ENCODE data around the gene DIDO1. TPM values are rescaled to one million over a fixed set of nuclear protein-coding genes. Genes with fewer than 3 reads are reported as not detected.

Gene DIDO1
- total and polyA plus RNA-seq, 2 of the 13 experiments (the other 11 are each of a cell fraction or from before 2014, with no cell fraction given), result 75.0 to 75.1 TPM

- TF ChIP-seq POGK (CRISPR knock-in tag; conservative IDR thresholded peaks at IDR 0.05) (peak; percentile 89), RFXANK (CRISPR knock-in tag; IDR thresholded peaks at IDR 0.05) (no peak; the same call in 1 of the 2 replicates), SP1 (IDR thresholded peaks at IDR 0.05) (no peak), SP1 (CRISPR knock-in tag; IDR thresholded peaks at IDR 0.05) (peak; percentile 58), ETS1 (CRISPR knock-in tag; IDR thresholded peaks at IDR 0.05) (no peak), SSRP1 (CRISPR knock-in tag; IDR thresholded peaks at IDR 0.05) (no peak), DPF2 (CRISPR knock-in tag; IDR thresholded peaks at IDR 0.05; ENCODE audit: borderline replicate concordance, low read depth) (peak; percentile 97), TEAD3 (CRISPR knock-in tag; optimal IDR thresholded peaks at IDR 0.05; ENCODE audit: borderline replicate concordance) (peak; percentile 69), SOX6 (IDR thresholded peaks at IDR 0.05) (no peak), SOX6 (CRISPR knock-in tag; IDR thresholded peaks at IDR 0.05) (peak; percentile 95), ZNF550 (CRISPR knock-in tag; IDR thresholded peaks at IDR 0.05; ENCODE audit: borderline replicate concordance) (no peak), ZBTB37 (CRISPR knock-in tag; IDR thresholded peaks at IDR 0.05) (peak; percentile 99), CREB3 (CRISPR knock-in tag; IDR thresholded peaks at IDR 0.05) (no peak), SRSF9 (IDR thresholded peaks at IDR 0.05; ENCODE audit: borderline replicate concordance, insufficient read depth, low read depth, low read length, poor library complexity, severe bottlenecking) (no peak), PAXIP1 (CRISPR knock-in tag; conservative IDR thresholded peaks at IDR 0.05) (peak; percentile 100), TARDBP (CRISPR knock-in tag; IDR thresholded peaks at IDR 0.05) (peak; percentile 98), REL (CRISPR knock-in tag; conservative IDR thresholded peaks at IDR 0.05) (no peak), ZNF101 (CRISPR knock-in tag; IDR thresholded peaks at IDR 0.05; ENCODE audit: borderline replicate concordance, low read depth) (0 out of 2 replicates have a peak, but pooled peaks have one; percentile 12), MAF1 (CRISPR knock-in tag; IDR thresholded peaks at IDR 0.05; ENCODE audit: borderline replicate concordance) (peak; percentile 85; the same call in 1 of the 2 replicates), ZNF317 (CRISPR knock-in tag; IDR thresholded peaks at IDR 0.05) (peak; percentile 52; the same call in 1 of the 2 replicates), ZNF569 (CRISPR knock-in tag; IDR thresholded peaks at IDR 0.05; ENCODE audit: borderline replicate concordance) (no peak)
Measured at GRCh38 chr20:62955519-62956386, 29.4 kb upstream of the DIDO1 start (continued).

All from HepG2 (cell line).